IMR-90 (cell line): Measurements from ENCODE around the gene TRAK2. TPM values are rescaled to one million over a fixed set of nuclear protein-coding genes. Genes with fewer than 3 reads are reported as not detected.

Source experiments
- ATAC-seq: fragments of 200-7000 bp; cut with Tn5 transposase; 2 replicates; pipeline ENCODE4 v1.9.1; 2020; ENCODE audit warnings: low read depth, mild to moderate bottlenecking, moderate library complexity
- BruUV-seq: library from RNA; stranded (reverse); fragments of 400-500 nt; replicated peaks from 2 replicates; lab custom pipeline; 2021; lab: Mats Ljungman, UMichigan
- CTCF ChIA-PET: fragments of 300-600 bp; formaldehyde crosslinking; extraction: SDS; loops from one replicate; lab custom pipeline; 2021; ENCODE audit warnings: antibody characterized with exemption; lab: Yijun Ruan, JAX
- POLR2A ChIA-PET: fragments of 300-600 bp; sonication (Branson Sonifier 250); formaldehyde crosslinking; loops from one replicate; lab custom pipeline; 2022; ENCODE audit warnings: antibody characterized with exemption; ENCODE audit not compliant: unreplicated experiment; lab: Charles Lee
- DNase-seq: peaks from one replicate; pipeline ENCODE4 v3.0.0; 2013
- H2AFZ ChIP-seq: replicated peaks from 2 replicates; pipeline ENCODE3; 2013; ENCODE audit warnings: low read length, mild to moderate bottlenecking; ENCODE audit not compliant: poor library complexity
- H2AK5ac ChIP-seq: 2 replicates; pipeline ENCODE4 v1.6.1; 2013; ENCODE audit warnings: low read depth, low read length, inconsistent platforms
- H2AK9ac ChIP-seq: replicated peaks from 2 replicates; pipeline ENCODE3; 2013; ENCODE audit warnings: mild to moderate bottlenecking, low read depth, low read length, moderate library complexity; ENCODE audit not compliant: poor library complexity
- H2BK120ac ChIP-seq: 2 replicates; pipeline ENCODE4 v1.6.1; 2013; ENCODE audit warnings: low read depth, low read length, inconsistent platforms
- H2BK15ac ChIP-seq: 3 replicates; pipeline ENCODE4 v1.6.1; 2013; ENCODE audit warnings: low read depth, low read length, inconsistent platforms
- H2BK20ac ChIP-seq: 2 replicates; pipeline ENCODE4 v1.6.1; 2013; ENCODE audit warnings: low read depth, mild to moderate bottlenecking, inconsistent platforms, low read length, moderate library complexity
- H2BK5ac ChIP-seq: 2 replicates; pipeline ENCODE4 v1.6.1; 2013; ENCODE audit warnings: mild to moderate bottlenecking, low read depth, low read length, inconsistent platforms; ENCODE audit not compliant: poor library complexity, severe bottlenecking
- H3K14ac ChIP-seq: replicated peaks from 2 replicates; pipeline ENCODE4 v1.6.1; 2013; ENCODE audit warnings: low read depth, low read length, inconsistent platforms
- H3K18ac ChIP-seq: 2 replicates; pipeline ENCODE4 v1.6.1; 2013; ENCODE audit warnings: low read depth, low read length, control low read depth
- H3K23ac ChIP-seq: 2 replicates; pipeline ENCODE4 v1.6.1; 2013; ENCODE audit warnings: low read depth, low read length, inconsistent platforms
- H3K27ac ChIP-seq: 2 replicates; pipeline ENCODE4 v1.5.1; 2013; ENCODE audit warnings: mild to moderate bottlenecking, control low read depth, low read length; ENCODE audit not compliant: insufficient read depth
- H3K27me3 ChIP-seq: 2 replicates; pipeline ENCODE4 v1.6.1; 2013; ENCODE audit warnings: low read length; ENCODE audit not compliant: control insufficient read depth, insufficient read depth
- H3K36me3 ChIP-seq: 2 replicates; pipeline ENCODE4 v1.6.1; 2013; ENCODE audit warnings: low read length, mixed read lengths; ENCODE audit not compliant: control insufficient read depth, insufficient read depth
- H3K4ac ChIP-seq: 2 replicates; pipeline ENCODE4 v1.6.1; 2013; ENCODE audit warnings: low read depth, low read length, inconsistent platforms
- H3K4me1 ChIP-seq: 2 replicates; pipeline ENCODE4 v1.6.1; 2013; ENCODE audit warnings: low read length, mixed read lengths; ENCODE audit not compliant: control insufficient read depth, insufficient read depth
- H3K4me2 ChIP-seq: 2 replicates; pipeline ENCODE4 v1.6.1; 2013; ENCODE audit warnings: low read depth, mild to moderate bottlenecking, control low read depth, low read length, moderate library complexity
- H3K4me3 ChIP-seq: 2 replicates; pipeline ENCODE4 v1.5.1; 2013; ENCODE audit warnings: low read depth, mild to moderate bottlenecking, control low read depth, low read length, moderate library complexity; ENCODE audit not compliant: insufficient read depth
- H3K56ac ChIP-seq: 2 replicates; pipeline ENCODE4 v1.6.1; 2013; ENCODE audit warnings: low read length, inconsistent platforms; ENCODE audit not compliant: insufficient read depth; ENCODE audit errors: extremely low read depth
- H3K79me1 ChIP-seq, 2 experiments: 2 replicates each; pipeline ENCODE4 v1.6.1; 2013; ENCODE audit warnings: low read length in 2 of 2, inconsistent platforms in 1 of 2, low read depth in 1 of 2
- H3K9ac ChIP-seq: 2 replicates; pipeline ENCODE4 v1.6.1; 2013; ENCODE audit warnings: low read depth, low read length, control low read depth
- H3K9me1 ChIP-seq: 2 replicates; pipeline ENCODE4 v1.6.1; 2013; ENCODE audit warnings: low read length, inconsistent platforms; ENCODE audit not compliant: insufficient read depth
- H3K9me3 ChIP-seq: 2 replicates; pipeline ENCODE4 v1.6.1; 2013; ENCODE audit warnings: low read length; ENCODE audit not compliant: control insufficient read depth, insufficient read depth
- H4K20me1 ChIP-seq: 2 replicates; pipeline ENCODE4 v1.6.1; 2013; ENCODE audit warnings: low read length, inconsistent platforms; ENCODE audit not compliant: insufficient read depth
- H4K5ac ChIP-seq: 2 replicates; pipeline ENCODE4 v1.6.1; 2013; ENCODE audit warnings: mild to moderate bottlenecking, low read depth, low read length, control low read depth
- H4K8ac ChIP-seq, 2 experiments: 2 replicates each; pipeline ENCODE4 v1.6.1; 2013; ENCODE audit warnings: low read depth in 2 of 2, low read length in 2 of 2, control low read depth in 1 of 2, inconsistent platforms in 1 of 2
- H4K91ac ChIP-seq: 2 replicates; pipeline ENCODE4 v1.6.1; 2013; ENCODE audit warnings: low read depth, low read length, inconsistent platforms; ENCODE audit not compliant: insufficient read depth
- BHLHE40 ChIP-seq: fragments of 150-350 bp; IDR thresholded peaks from 2 replicates; pipeline ENCODE4 v1.6.1; 2016; ENCODE audit warnings: mild to moderate bottlenecking, low read depth, low read length
- CEBPB ChIP-seq: IDR thresholded peaks from 2 replicates; pipeline ENCODE4 v1.6.1; 2012; ENCODE audit warnings: low read depth, low read length, improper control_type of control experiment
- CHD1 ChIP-seq: IDR thresholded peaks from 2 replicates; pipeline ENCODE4 v1.6.1; 2012; ENCODE audit warnings: low read depth, low read length, improper control_type of control experiment
- ELK1 ChIP-seq: fragments of 150-350 bp; IDR thresholded peaks from 2 replicates; pipeline ENCODE4 v1.6.1; 2016; ENCODE audit warnings: low read depth, mild to moderate bottlenecking, low read length, moderate library complexity, borderline replicate concordance
- FOS ChIP-seq: fragments of 150-350 bp; IDR thresholded peaks from 2 replicates; pipeline ENCODE4 v1.6.1; 2016; ENCODE audit warnings: low read depth, low read length
- MAZ ChIP-seq: IDR thresholded peaks from 2 replicates; pipeline ENCODE4 v1.6.1; 2012; ENCODE audit warnings: low read depth, mild to moderate bottlenecking, low read length, improper control_type of control experiment, moderate library complexity, borderline replicate concordance
- MXI1 ChIP-seq: IDR thresholded peaks from 2 replicates; pipeline ENCODE4 v1.6.1; 2012; ENCODE audit warnings: low read depth, mild to moderate bottlenecking, low read length, moderate library complexity, borderline replicate concordance
- NFE2L2 ChIP-seq: fragments of 150-350 bp; IDR thresholded peaks from 2 replicates; pipeline ENCODE4 v1.6.1; 2016; ENCODE audit warnings: low read depth, mild to moderate bottlenecking, low read length
- RAD21 ChIP-seq: IDR thresholded peaks from 2 replicates; pipeline ENCODE4 v1.6.1; 2012; ENCODE audit warnings: low read length, improper control_type of control experiment
- RCOR1 ChIP-seq: IDR thresholded peaks from 2 replicates; pipeline ENCODE4 v1.6.1; 2012; ENCODE audit warnings: mild to moderate bottlenecking, low read length, improper control_type of control experiment; ENCODE audit not compliant: insufficient replicate concordance
- SMC3 ChIP-seq: fragments of 150-350 bp; IDR thresholded peaks from 2 replicates; pipeline ENCODE4 v1.6.1; 2016; ENCODE audit warnings: low read depth, mild to moderate bottlenecking, antibody characterized with exemption, low read length, moderate library complexity
- WGBS, 2 experiments: methylation state at CpG; one replicate each; pipeline versions ENCODE4 v1.1.5 to v1.1.7; 2013; ENCODE audit warnings: missing lambda C conversion rate in 2 of 2; ENCODE audit not compliant: insufficient read length in 1 of 2; ENCODE audit errors: extremely low coverage in 2 of 2; 5-methylcytosine and 5-hydroxymethylcytosine counted together
- dilution Hi-C: fragments of 300-500 bp; cut with HindIII; formaldehyde crosslinking; loops from one replicate; pipeline ENCODE4 v1.14.3; 2018; ENCODE audit warnings: low sequenced_read_pairs; ENCODE audit not compliant: unreplicated experiment
- in situ Hi-C: fragments of 300-500 bp; cut with MboI; formaldehyde crosslinking; loops from 3 replicates; pipeline ENCODE4 v1.14.3; 2019; ENCODE audit warnings: low sequenced_read_pairs, inconsistent platforms, mixed read lengths
- intact Hi-C: fragments of 100-400 bp; cut with micrococcal nuclease; formaldehyde crosslinking; loops from 2 replicates; pipeline ENCODE4 v1.10.0; 2022
- microRNA-seq, 2 experiments: library from miRNA; stranded (forward) in 1 of 2; unstranded in 1 of 2; fragments of 10-50 nt in 1 of 2; fragments of <30 nt in 1 of 2; gene quantifications in 1 of 2; microRNA quantifications in 1 of 2; one replicate each; pipeline versions ENCODE3 to v1.1.0; 2013 to 2020; ENCODE audit not compliant: insufficient read depth in 1 of 2, insufficient read length in 1 of 2, unreplicated experiment in 1 of 2
- polyA plus RNA-seq, 3 experiments: library from polyadenylated mRNA; depleted of rRNA; stranded (reverse); fragments of >200 nt; gene quantifications; 2 replicates each; pipeline ENCODE4 v1.2.3, GENCODE V29; 2012; ENCODE audit warnings: low replicate concordance in 1 of 3
- small RNA-seq, 5 experiments: library from RNA; depleted of rRNA; stranded (forward); fragments of <200 nt; gene quantifications; one replicate each; pipeline ENCODE3, GENCODE V24; 2012
- total RNA-seq: library from RNA; depleted of rRNA; stranded (reverse); fragments of >200 nt; gene quantifications from 2 replicates; pipeline ENCODE4 v1.2.3, GENCODE V29; 2012; rRNA removed

TRAK2 gene
- total and polyA plus RNA-seq, 2 of the 4 experiments (the other 2 are of a cell fraction), result 13.1 to 65.4 TPM

DNA sequence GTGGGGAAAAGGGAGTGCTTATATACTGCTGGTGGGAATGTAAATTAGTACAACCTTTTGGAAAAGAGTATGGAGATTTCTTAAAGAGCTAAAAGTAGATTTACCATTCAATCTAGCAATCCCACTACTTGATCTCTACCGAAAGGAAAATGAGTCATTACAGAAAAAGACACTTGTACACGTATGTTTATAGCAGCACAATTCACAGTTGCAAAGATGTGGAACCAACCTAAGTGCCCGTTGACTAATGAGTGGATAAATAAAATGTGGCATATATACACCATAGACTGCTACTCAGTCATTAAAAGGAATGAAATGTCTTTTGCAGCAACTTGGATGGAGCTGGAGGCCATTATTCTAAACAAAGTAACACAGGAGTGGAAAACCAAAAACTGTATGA is 123.6 kb downstream of the TRAK2 start:
- H3K23ac ChIP-seq, result no peak overlapping the region
- no peak overlapping the region for H2BK5ac ChIP-seq
- no peak overlapping the region for H4K5ac ChIP-seq
- no peak overlapping the region for H3K4me2 ChIP-seq
- H2BK120ac ChIP-seq, result no peak overlapping the region
- no peak overlapping the region for H3K27ac ChIP-seq
- intact Hi-C loops (no loop called here), dilution Hi-C loops (no loop called here), in situ Hi-C loops (no loop called here)
- H3K4ac ChIP-seq, result no peak overlapping the region
- no peaks in the 10 kb centered on the region for H3K79me1 ChIP-seq
- no CpG with 5 or more reads among the region's 3 CpGs for WGBS, 2 experiments
- no peak overlapping the region for H3K18ac ChIP-seq
- H2BK20ac ChIP-seq, result no peak overlapping the region
- H3K4me3 ChIP-seq, result no peak overlapping the region
- no peak overlapping the region for H2BK15ac ChIP-seq
- no peak overlapping the region for H3K9ac ChIP-seq
- H3K4me1 ChIP-seq, result no peaks in the 10 kb centered on the region
- ChIA-PET CTCF (no interaction called here), POLR2A (no interaction called here)
- ATAC-seq (no peak), DNase-seq (no peak)
- H4K91ac ChIP-seq, result no peak overlapping the region
- H3K9me1 ChIP-seq, result no peaks in the 10 kb centered on the region
- H4K8ac ChIP-seq, result no peak overlapping the region
- no peak overlapping the region for H2AK5ac ChIP-seq
- peaks cover 4% of the 10 kb centered on the region; the same call in 1 of the 2 replicates for H3K9me3 ChIP-seq
- no peak overlapping the region for H2AK9ac ChIP-seq
- no peaks in the 10 kb centered on the region for H4K20me1 ChIP-seq
- TF ChIP-seq FOS (no peak), NFE2L2 (no peak), CHD1 (no peak), RCOR1 (no peak), MXI1 (no peak), BHLHE40 (no peak), CEBPB (no peak), ELK1 (no peak), RAD21 (no peak), SMC3 (no peak), MAZ (no peak)
- BruUV-seq, result no TSS peak
- no peak overlapping the region for H3K14ac ChIP-seq
- no peak overlapping the region for H3K56ac ChIP-seq
- H3K36me3 ChIP-seq, result no peaks in the 10 kb centered on the region
- no peak overlapping the region for H2AFZ ChIP-seq
- H3K27me3 ChIP-seq, result no peaks in the 10 kb centered on the region

Small RNA genes lying within 50 kb of the gene (microRNA-seq; reads per million reads assigned to microRNA genes)
- not detected for gene RF00019 (ENCODE audit: insufficient read depth, insufficient read length)

Small RNA genes lying within 50 kb of the gene (small RNA-seq; reads per million reads assigned to genes)
- 0 reads per million in 5 experiments for gene RF00019

Other genes with a start within 250 kb of the TRAK2 start
- 17.0 and 18.6 TPM in 2 replicates for gene CASP8, start 190.9 kb downstream of the TRAK2 start, total RNA-seq
- 11.1 and 13.1 TPM in 2 replicates for gene CASP8, start 190.9 kb downstream of the TRAK2 start, polyA plus RNA-seq (2012; rRNA removed)
- 0.54 and 0.56 TPM in 2 replicates for gene FLACC1, start 94.1 kb downstream of the TRAK2 start, total RNA-seq
- gene FLACC1, start 94.1 kb downstream of the TRAK2 start, polyA plus RNA-seq (2012; rRNA removed), result 0.11 and 0.32 TPM in 2 replicates
- 31.5 and 32.5 TPM in 2 replicates for gene STRADB, start 282 bp upstream of the TRAK2 start, total RNA-seq
- gene STRADB, start 282 bp upstream of the TRAK2 start, polyA plus RNA-seq (2012; rRNA removed), result 11.4 and 14.9 TPM in 2 replicates
- 46.9 and 58.8 TPM in 2 replicates for gene TMEM237, start 192.0 kb upstream of the TRAK2 start, total RNA-seq
- 27.8 and 29.4 TPM in 2 replicates for gene TMEM237, start 192.0 kb upstream of the TRAK2 start, polyA plus RNA-seq (2012; rRNA removed)
- gene MPP4, start 247.2 kb upstream of the TRAK2 start, total RNA-seq, result 11.1 and 14.9 TPM in 2 replicates
- gene MPP4, start 247.2 kb upstream of the TRAK2 start, polyA plus RNA-seq (2012; rRNA removed), result 8.5 and 11.8 TPM in 2 replicates